Adrenal gland (tissue), 5 donors: ENCODE data around the gene OR1M1.

Source experiments
- CTCF ChIP-seq, 6 experiments: fragments of 450-650 bp in 4 of 6; fragments of 200-600 bp in 2 of 6; sonication (generic) in 1 of 6; IDR thresholded peaks; 1 replicate in 5 of 6; 2 replicates in 1 of 6; pipeline versions ENCODE4 v1.5.1 to v1.8.0; 2016 to 2021; ENCODE audit warnings: antibody characterized with exemption in 6 of 6, mild to moderate bottlenecking in 2 of 6, moderate library complexity in 1 of 6
- POLR2A ChIP-seq, 2 donors: fragments of 450-650 bp; IDR thresholded peaks; one replicate each; pipeline ENCODE4 v1.6.1; 2017; ENCODE audit warnings: antibody characterized with exemption in 2 of 2, mild to moderate bottlenecking in 2 of 2, moderate library complexity in 1 of 2
- donor health status: DM: no; HTN: no; CAD: no.

- TF ChIP-seq CTCF (IDR thresholded peaks at IDR 0.05), result no peak
- TF ChIP-seq POLR2A (IDR thresholded peaks at IDR 0.05), result no peak
Measured at GRCh38 chr19:9073806-9074205, 13.1 kb upstream of the OR1M1 start.
